GM12878 (cell line): Measurements from ENCODE around the gene SORCS2.

ENCODE experiments used
- ATF7 ChIP-seq: fragments of 450-650 bp; IDR thresholded peaks from 2 replicates; pipeline ENCODE4 v1.6.1; 2016; ENCODE audit warnings: low read depth, mild to moderate bottlenecking
- CBX5 ChIP-seq: sonication (generic); IDR thresholded peaks from 2 replicates; pipeline ENCODE4 v1.6.1; 2016; ENCODE audit warnings: low read depth, moderate library complexity, mild to moderate bottlenecking, inconsistent platforms
- CREM ChIP-seq: IDR thresholded peaks from 2 replicates; pipeline ENCODE4 v1.6.1; 2014; ENCODE audit warnings: antibody characterized with exemption, low read depth
- CTCF ChIP-seq, 3 experiments: IDR thresholded peaks in 2 of 3; conservative IDR thresholded peaks in 1 of 3; 2 replicates each; pipeline ENCODE4 v1.5.1; 2011; ENCODE audit warnings: low read depth in 3 of 3, low read length in 3 of 3, mild to moderate bottlenecking in 3 of 3, control low read depth in 2 of 3, moderate library complexity in 2 of 3, inconsistent platforms in 1 of 3, mixed read lengths in 1 of 3; ENCODE audit not compliant: control insufficient read depth in 2 of 3, insufficient read depth in 1 of 3; ENCODE audit errors: extremely low read depth in 1 of 3
- EGR1 ChIP-seq, 2 experiments: IDR thresholded peaks; 1 replicate in 1 of 2; 2 replicates in 1 of 2; pipeline ENCODE4 v1.6.1; 2011 to 2012; ENCODE audit warnings: low read depth in 2 of 2, low read length in 2 of 2, borderline replicate concordance in 1 of 2, mild to moderate bottlenecking in 1 of 2, moderate library complexity in 1 of 2
- ETV6 ChIP-seq, 2 experiments: fragments of 450-650 bp in 1 of 2; IDR thresholded peaks in 1 of 2; conservative IDR thresholded peaks in 1 of 2; 2 replicates each; pipeline ENCODE4 v1.6.1; 2014; ENCODE audit warnings: antibody characterized with exemption in 1 of 2, borderline replicate concordance in 1 of 2, low read depth in 1 of 2, mild to moderate bottlenecking in 1 of 2, moderate library complexity in 1 of 2
- EZH2 ChIP-seq: IDR thresholded peaks from 2 replicates; pipeline ENCODE4 v1.6.1; 2012; ENCODE audit warnings: low read depth, mild to moderate bottlenecking, control low read depth, inconsistent platforms, low read length, borderline replicate concordance; ENCODE audit not compliant: control insufficient read depth
- FOS ChIP-seq: IDR thresholded peaks from 3 replicates; pipeline ENCODE4 v1.6.1; 2011; ENCODE audit warnings: borderline replicate concordance; ENCODE audit not compliant: insufficient read length; ENCODE audit errors: extremely low read depth
- FOXK2 ChIP-seq: fragments of 450-650 bp; IDR thresholded peaks from 2 replicates; pipeline ENCODE4 v1.6.1; 2017; ENCODE audit warnings: mild to moderate bottlenecking, moderate library complexity
- NR2C1 ChIP-seq: fragments of 450-650 bp; IDR thresholded peaks from 2 replicates; pipeline ENCODE4 v1.6.1; 2017; ENCODE audit warnings: antibody characterized with exemption, mild to moderate bottlenecking, moderate library complexity
- POLR2AphosphoS5 ChIP-seq: IDR thresholded peaks from 2 replicates; pipeline ENCODE4 v1.6.1; 2011; ENCODE audit warnings: mild to moderate bottlenecking, low read length, inconsistent platforms
- TAF1 ChIP-seq: IDR thresholded peaks from 2 replicates; pipeline ENCODE4 v1.6.1; 2011; ENCODE audit warnings: mild to moderate bottlenecking, low read depth, low read length, borderline replicate concordance
- USF1 ChIP-seq: IDR thresholded peaks from 2 replicates; pipeline ENCODE4 v1.6.1; 2011; ENCODE audit warnings: borderline replicate concordance, low read depth, mild to moderate bottlenecking, moderate library complexity, mixed read lengths, low read length; ENCODE audit not compliant: insufficient read depth; ENCODE audit errors: extremely low read length
- TF ChIP-seq, protein P1 (sequence below): IDR thresholded peaks from 2 replicates; pipeline ENCODE4 v1.6.1; 2011; ENCODE audit warnings: borderline replicate concordance, low read depth, mild to moderate bottlenecking, moderate library complexity, low read length; ENCODE audit not compliant: insufficient read depth, poor library complexity, severe bottlenecking

- TF ChIP-seq EZH2, result no peak
- TF ChIP-seq FOXK2, result no peak
- TF ChIP-seq CREM, result no peak
- TF ChIP-seq FOS, result no peak
- no peak for TF ChIP-seq CTCF (IDR thresholded peaks at IDR 0.05 in 2 of 3, conservative IDR thresholded peaks at IDR 0.05 in 1 of 3; ENCODE audit: control insufficient read depth in 2 of 3, extremely low read depth in 1 of 3, insufficient read depth in 1 of 3, low read depth in 3 of 3, low read length in 3 of 3)
- TF ChIP-seq POLR2AphosphoS5, result no peak
- no peak for TF ChIP-seq TAF1
- no peak for TF ChIP-seq USF1
- TF ChIP-seq NR2C1, result no peak
- no peak for TF ChIP-seq EGR1 (IDR thresholded peaks at IDR 0.05; ENCODE audit: borderline replicate concordance in 1 of 2, low read depth in 2 of 2, low read length in 2 of 2)
- TF ChIP-seq ETV6 (conservative IDR thresholded peaks at IDR 0.05 in 1 of 2, IDR thresholded peaks at IDR 0.05 in 1 of 2; ENCODE audit: borderline replicate concordance in 1 of 2, low read depth in 1 of 2), result no peak
- no peak for TF ChIP-seq ATF7
- no peak for TF ChIP-seq CBX5
- TF ChIP-seq, protein P1, sequence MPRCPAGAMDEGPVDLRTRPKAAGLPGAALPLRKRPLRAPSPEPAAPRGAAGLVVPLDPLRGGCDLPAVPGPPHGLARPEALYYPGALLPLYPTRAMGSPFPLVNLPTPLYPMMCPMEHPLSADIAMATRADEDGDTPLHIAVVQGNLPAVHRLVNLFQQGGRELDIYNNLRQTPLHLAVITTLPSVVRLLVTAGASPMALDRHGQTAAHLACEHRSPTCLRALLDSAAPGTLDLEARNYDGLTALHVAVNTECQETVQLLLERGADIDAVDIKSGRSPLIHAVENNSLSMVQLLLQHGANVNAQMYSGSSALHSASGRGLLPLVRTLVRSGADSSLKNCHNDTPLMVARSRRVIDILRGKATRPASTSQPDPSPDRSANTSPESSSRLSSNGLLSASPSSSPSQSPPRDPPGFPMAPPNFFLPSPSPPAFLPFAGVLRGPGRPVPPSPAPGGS, result no peak
Observed at GRCh38 chr4:7704091-7704490, 511.8 kb downstream of the SORCS2 start.
